ENCODE measurements around the gene AHI1.

Gene AHI1

DNA sequence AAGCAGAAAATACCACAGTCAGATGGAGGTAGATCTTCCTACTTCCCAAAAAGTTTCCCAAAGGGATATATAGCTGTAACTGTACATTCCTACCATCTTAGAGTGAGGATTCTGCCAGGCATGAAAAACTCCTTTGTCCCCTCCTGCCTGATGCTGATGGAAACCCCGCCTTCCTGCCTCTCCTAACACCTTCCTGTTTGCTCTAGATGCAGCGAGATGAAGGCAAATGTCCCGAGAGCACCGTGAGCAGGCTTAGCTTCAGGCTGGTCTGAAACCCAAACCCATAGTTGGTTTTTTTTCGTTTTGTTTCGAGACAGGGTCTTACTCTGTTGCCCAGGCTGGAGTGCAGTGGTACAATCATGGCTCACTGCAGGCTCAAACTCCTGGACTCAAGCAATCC lies 260.8 kb downstream of the AHI1 start:
- TF ChIP-seq ZFX (IDR thresholded peaks at IDR 0.05; ENCODE audit: borderline replicate concordance): no peak
- TF ChIP-seq, protein P1, sequence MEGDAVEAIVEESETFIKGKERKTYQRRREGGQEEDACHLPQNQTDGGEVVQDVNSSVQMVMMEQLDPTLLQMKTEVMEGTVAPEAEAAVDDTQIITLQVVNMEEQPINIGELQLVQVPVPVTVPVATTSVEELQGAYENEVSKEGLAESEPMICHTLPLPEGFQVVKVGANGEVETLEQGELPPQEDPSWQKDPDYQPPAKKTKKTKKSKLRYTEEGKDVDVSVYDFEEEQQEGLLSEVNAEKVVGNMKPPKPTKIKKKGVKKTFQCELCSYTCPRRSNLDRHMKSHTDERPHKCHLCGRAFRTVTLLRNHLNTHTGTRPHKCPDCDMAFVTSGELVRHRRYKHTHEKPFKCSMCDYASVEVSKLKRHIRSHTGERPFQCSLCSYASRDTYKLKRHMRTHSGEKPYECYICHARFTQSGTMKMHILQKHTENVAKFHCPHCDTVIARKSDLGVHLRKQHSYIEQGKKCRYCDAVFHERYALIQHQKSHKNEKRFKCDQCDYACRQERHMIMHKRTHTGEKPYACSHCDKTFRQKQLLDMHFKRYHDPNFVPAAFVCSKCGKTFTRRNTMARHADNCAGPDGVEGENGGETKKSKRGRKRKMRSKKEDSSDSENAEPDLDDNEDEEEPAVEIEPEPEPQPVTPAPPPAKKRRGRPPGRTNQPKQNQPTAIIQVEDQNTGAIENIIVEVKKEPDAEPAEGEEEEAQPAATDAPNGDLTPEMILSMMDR (IDR thresholded peaks at IDR 0.05): no peak
- H3K27ac ChIP-seq: no peak overlapping the region

DNA sequence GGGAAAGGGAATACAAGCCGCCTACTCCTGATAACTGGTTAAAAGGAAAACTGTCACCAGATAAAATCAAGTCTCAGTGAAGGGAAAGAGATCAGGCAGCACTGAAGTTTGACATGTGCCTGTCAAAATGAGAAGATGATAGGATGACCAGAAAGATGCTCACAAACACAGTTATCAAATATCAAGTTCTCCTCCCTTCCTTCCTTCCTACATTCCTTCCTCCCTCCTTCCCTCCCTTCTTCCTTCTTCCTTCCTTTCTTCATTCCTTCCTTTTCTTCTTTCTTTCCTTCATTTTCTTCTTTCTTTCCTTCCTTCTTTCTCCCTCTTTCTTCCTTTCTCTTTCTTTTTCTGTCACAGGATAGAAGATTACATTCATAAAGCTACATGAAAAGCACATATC lies 261.2 kb downstream of the AHI1 start:
- no peak overlapping the region for H3K27ac ChIP-seq
- no peak for TF ChIP-seq ZFX (IDR thresholded peaks at IDR 0.05; ENCODE audit: borderline replicate concordance)
- TF ChIP-seq, protein P1 (IDR thresholded peaks at IDR 0.05): no peak

DNA sequence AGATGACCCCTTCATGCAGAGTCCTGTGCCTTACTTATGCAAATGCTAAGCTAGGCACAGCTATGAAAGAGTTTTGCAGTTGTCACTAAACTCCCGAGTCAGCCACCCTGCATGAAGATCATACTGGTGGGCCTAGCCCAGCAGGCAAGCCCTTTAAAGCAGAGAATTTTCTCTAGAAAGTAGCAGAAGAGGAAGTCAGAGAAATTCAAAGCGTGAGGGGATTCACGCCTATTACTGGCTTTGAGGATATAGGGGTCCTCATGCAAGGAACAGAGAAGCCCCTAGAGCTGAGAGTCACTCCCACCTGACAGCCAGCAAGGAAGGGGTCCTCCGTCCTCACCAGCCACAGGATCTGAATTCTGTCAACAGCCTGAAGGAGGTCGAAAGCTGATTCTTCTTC lies 261.8 kb downstream of the AHI1 start:
- TF ChIP-seq, protein P1 (IDR thresholded peaks at IDR 0.05): no peak
- no peak for TF ChIP-seq ZFX (IDR thresholded peaks at IDR 0.05; ENCODE audit: borderline replicate concordance)
- H3K27ac ChIP-seq: no peak overlapping the region

DNA sequence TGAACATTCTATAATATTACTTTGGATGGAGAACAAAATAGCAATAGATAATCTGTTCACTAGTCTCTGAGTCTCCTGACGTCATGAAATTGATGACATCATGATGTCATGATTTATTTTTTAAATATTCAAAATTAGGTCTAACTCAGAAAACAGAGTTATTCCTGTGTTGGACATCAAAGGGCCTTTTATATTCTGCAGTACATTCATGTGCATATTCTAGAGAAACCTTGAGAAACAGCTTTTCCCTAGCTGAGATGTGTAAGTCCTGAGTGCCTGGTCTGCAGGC lies 263.1 kb downstream of the AHI1 start:
- no peak overlapping the region for H3K27ac ChIP-seq
- TF ChIP-seq, protein P1 (IDR thresholded peaks at IDR 0.05): no peak

DNA sequence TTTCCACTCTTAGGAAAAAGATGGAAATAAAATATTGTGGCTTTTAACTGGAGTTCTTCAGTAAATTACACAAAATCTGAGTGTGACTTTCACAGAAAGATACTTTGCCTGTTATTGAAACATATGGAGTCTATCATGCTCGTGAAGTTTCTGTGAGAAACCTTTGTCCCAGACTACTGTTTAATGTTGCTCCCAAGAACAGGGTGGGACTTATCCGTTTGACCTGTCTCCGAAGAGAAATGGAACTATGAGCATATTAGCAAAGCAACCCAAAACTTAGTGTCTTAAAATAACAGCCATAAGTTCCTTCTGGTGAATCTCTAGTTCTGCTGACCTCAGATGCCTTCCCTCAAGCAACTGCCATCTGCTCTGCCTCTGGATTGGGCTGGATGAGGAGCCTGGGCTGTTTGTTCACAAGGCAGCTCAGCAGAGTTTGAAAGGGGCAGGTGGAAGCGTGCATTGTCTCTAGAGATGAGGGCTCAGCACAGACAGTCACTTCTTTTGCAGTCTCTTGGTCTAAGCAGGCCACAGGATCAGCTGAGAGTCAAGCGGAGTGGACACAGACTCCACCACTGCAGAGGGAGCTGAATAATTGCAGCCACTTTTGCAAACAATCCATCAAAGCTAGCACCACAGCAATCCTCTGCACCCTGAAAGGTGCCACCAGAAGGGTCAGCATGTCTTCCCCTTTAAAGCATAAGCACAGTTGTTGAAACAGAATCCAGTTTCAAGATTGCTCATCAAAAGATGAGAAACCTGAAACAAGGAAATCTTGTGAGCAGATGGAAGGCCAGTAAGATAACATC lies 263.7 kb downstream of the AHI1 start:
- TF ChIP-seq, protein P1 (IDR thresholded peaks at IDR 0.05): no peak
- TF ChIP-seq ZFX (IDR thresholded peaks at IDR 0.05; ENCODE audit: borderline replicate concordance): no peak
- no peak overlapping the region for H3K27ac ChIP-seq
